Neural cell (in vitro differentiated cells): ENCODE measurements around the gene CDON. TPM values are rescaled to one million over a fixed set of nuclear protein-coding genes. Genes with fewer than 3 reads are reported as not detected.

Experiments
- H2AFZ ChIP-seq: fragments of 200-600, 300-800 bp; sonication (generic), shearing (Covaris generic); 2 replicates; pipeline ENCODE4 v1.6.0; 2014; ENCODE audit warnings: low read depth, mild to moderate bottlenecking, antibody characterized with exemption, low read length, moderate library complexity
- H3F3A ChIP-seq: fragments of 200-600 bp; shearing (Covaris generic); 2 replicates; pipeline ENCODE4 v1.6.1; 2016; ENCODE audit warnings: mild to moderate bottlenecking, moderate library complexity, mixed read lengths, antibody characterized with exemption, low read length; ENCODE audit not compliant: insufficient read depth, poor library complexity, severe bottlenecking
- H3K27ac ChIP-seq: fragments of 200-600, 300-800 bp; sonication (generic), shearing (Covaris generic); 2 replicates; pipeline ENCODE4 v1.5.1; 2014; ENCODE audit warnings: mild to moderate bottlenecking, low read length, moderate library complexity
- H3K27me3 ChIP-seq: fragments of 300-800, 200-600 bp; sonication (generic), shearing (Covaris generic); 2 replicates; pipeline ENCODE4 v1.6.0; 2014; ENCODE audit warnings: mild to moderate bottlenecking, low read depth, low read length, moderate library complexity; ENCODE audit not compliant: insufficient read depth
- H3K36me3 ChIP-seq: fragments of 300-800, 200-600 bp; sonication (generic), shearing (Covaris generic); 2 replicates; pipeline ENCODE4 v1.5.1; 2014; ENCODE audit warnings: mild to moderate bottlenecking, antibody characterized with exemption, low read length, moderate library complexity; ENCODE audit not compliant: insufficient read depth
- H3K4me2 ChIP-seq: fragments of 300-800, 200-600 bp; sonication (generic), shearing (Covaris generic); 2 replicates; pipeline ENCODE4 v1.6.0; 2014; ENCODE audit warnings: mild to moderate bottlenecking, low read length
- H3K4me3 ChIP-seq: fragments of 300-800, 200-600 bp; sonication (generic), shearing (Covaris generic); 2 replicates; pipeline ENCODE4 v1.5.1; 2014; ENCODE audit warnings: mild to moderate bottlenecking, low read length, moderate library complexity
- H3K79me2 ChIP-seq: fragments of 200-600 bp; shearing (Covaris generic); replicated peaks from 2 replicates; pipeline ENCODE4 v1.6.0; 2014; ENCODE audit warnings: mild to moderate bottlenecking, low read length, moderate library complexity; ENCODE audit not compliant: insufficient read depth
- H3K9ac ChIP-seq: fragments of 300-800, 200-600 bp; sonication (generic), shearing (Covaris generic); 2 replicates; pipeline ENCODE4 v1.6.1; 2016; ENCODE audit warnings: mild to moderate bottlenecking, low read length, mixed read lengths
- H3K9me2 ChIP-seq: fragments of 200-600 bp; shearing (Covaris generic); 2 replicates; pipeline ENCODE4 v1.6.1; 2016; ENCODE audit warnings: mild to moderate bottlenecking, low read length, mixed read lengths; ENCODE audit not compliant: insufficient read depth
- H3K9me3 ChIP-seq: fragments of 200-600, 300-800 bp; sonication (generic), shearing (Covaris generic); 2 replicates; pipeline ENCODE4 v1.6.1; 2016; ENCODE audit warnings: mild to moderate bottlenecking, mixed run types, low read length, moderate library complexity, mixed read lengths
- H4K20me1 ChIP-seq: fragments of 200-600 bp; shearing (Covaris generic); 2 replicates; pipeline ENCODE4 v1.6.1; 2016; ENCODE audit warnings: mild to moderate bottlenecking, mixed run types; ENCODE audit not compliant: insufficient read depth
- EP300 ChIP-seq: fragments of 450-650 bp; conservative IDR thresholded peaks from 2 replicates; pipeline ENCODE4 v1.6.1; 2014; ENCODE audit warnings: antibody characterized with exemption, mild to moderate bottlenecking, moderate library complexity; ENCODE audit not compliant: poor library complexity, severe bottlenecking
- EZH2 ChIP-seq: fragments of 200-600, 300-800 bp; shearing (Covaris generic), sonication (generic); IDR thresholded peaks from 2 replicates; pipeline ENCODE4 v1.6.1; 2014; ENCODE audit warnings: antibody characterized with exemption, low read length, borderline replicate concordance, mild to moderate bottlenecking; ENCODE audit not compliant: insufficient read depth, poor library complexity, severe bottlenecking
- MXI1 ChIP-seq: fragments of 450-650 bp; conservative IDR thresholded peaks from 2 replicates; pipeline ENCODE4 v1.6.1; 2014; ENCODE audit warnings: antibody characterized with exemption, mild to moderate bottlenecking; ENCODE audit not compliant: poor library complexity, severe bottlenecking
- POLR2AphosphoS5 ChIP-seq: IDR thresholded peaks from 2 replicates; pipeline ENCODE4 v1.6.1; 2012
- RAD21 ChIP-seq: fragments of 450-650 bp; conservative IDR thresholded peaks from 2 replicates; pipeline ENCODE4 v1.6.1; 2014; ENCODE audit warnings: antibody characterized with exemption, mild to moderate bottlenecking, moderate library complexity
- SMC3 ChIP-seq: fragments of 450-650 bp; conservative IDR thresholded peaks from 2 replicates; pipeline ENCODE4 v1.6.1; 2014; ENCODE audit warnings: antibody characterized with exemption, mild to moderate bottlenecking, moderate library complexity; ENCODE audit not compliant: poor library complexity
- TAF1 ChIP-seq: IDR thresholded peaks from 2 replicates; pipeline ENCODE4 v1.6.1; 2012; ENCODE audit warnings: low read depth
- polyA plus RNA-seq: library from polyadenylated mRNA; depleted of rRNA; stranded (reverse); fragments of >200 nt; gene quantifications from 2 replicates; pipeline ENCODE4 v1.2.3, GENCODE V29; 2014
- TF ChIP-seq, protein P1 (sequence below): fragments of 450-650 bp; IDR thresholded peaks from 2 replicates; pipeline ENCODE4 v1.5.1; 2014; ENCODE audit warnings: antibody characterized with exemption, mild to moderate bottlenecking, moderate library complexity; ENCODE audit not compliant: poor library complexity, severe bottlenecking
- TF ChIP-seq, protein P2 (sequence below): IDR thresholded peaks from 2 replicates; pipeline ENCODE4 v1.6.1; 2012; ENCODE audit warnings: borderline replicate concordance

The CDON gene
- polyA plus RNA-seq, 1 donor from 2014 or later = 44.1 TPM

DNA sequence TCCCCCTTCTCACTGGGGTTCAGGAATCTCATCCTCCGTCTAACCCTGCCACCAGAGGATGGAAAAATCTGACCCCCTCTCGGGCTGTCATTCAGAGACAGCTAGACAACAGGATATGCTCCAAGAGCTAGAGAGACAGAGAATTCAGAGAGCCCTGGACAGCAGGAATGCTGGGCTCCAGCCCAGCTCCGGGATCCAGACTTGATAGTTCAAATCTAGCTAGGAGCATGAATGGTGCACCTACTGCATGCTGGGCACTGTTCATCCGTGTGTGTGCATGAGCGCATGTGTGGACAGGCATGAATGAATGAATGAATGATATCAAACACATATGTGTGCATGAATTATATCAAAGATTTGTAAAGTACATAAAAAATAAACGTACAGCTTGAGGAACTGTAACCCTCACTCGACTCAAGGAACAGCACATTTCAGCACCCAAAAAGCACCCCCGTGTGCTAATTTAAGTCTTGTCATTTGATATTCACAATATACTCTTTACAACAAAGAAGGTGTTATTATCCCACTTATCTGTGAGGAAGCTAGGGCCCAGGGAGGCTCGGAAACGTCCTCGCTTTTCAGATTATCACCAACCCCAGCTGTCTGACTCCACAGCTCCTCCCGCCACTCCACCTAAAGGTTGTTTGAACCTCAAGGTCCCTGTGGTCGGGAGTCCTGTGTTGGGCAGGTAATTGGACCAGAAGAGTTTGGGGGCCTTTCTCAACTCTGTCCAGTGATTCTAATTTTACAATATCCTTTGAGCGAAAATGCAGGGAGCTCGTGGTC, 117.5 kb downstream of the CDON start:
- Histone ChIP-seq H3F3A (no peaks in the 10 kb centered on the region), H2AFZ (no peak overlapping the region), H3K4me2 (no peak overlapping the region), H3K9me2 (no peaks in the 10 kb centered on the region), H4K20me1 (no peaks in the 10 kb centered on the region), H3K4me3 (no peak overlapping the region), H3K27ac (no peak overlapping the region), H3K79me2 (no peaks in the 10 kb centered on the region), H3K36me3 (no peaks in the 10 kb centered on the region), H3K9ac (no peak overlapping the region), H3K9me3 (no peaks in the 10 kb centered on the region), H3K27me3 (no peaks in the 10 kb centered on the region)
- TF ChIP-seq RAD21 (no peak), SMC3 (no peak), EZH2 (no peak), POLR2AphosphoS5 (no peak), TAF1 (no peak), EP300 (no peak)
- TF ChIP-seq, protein P1, sequence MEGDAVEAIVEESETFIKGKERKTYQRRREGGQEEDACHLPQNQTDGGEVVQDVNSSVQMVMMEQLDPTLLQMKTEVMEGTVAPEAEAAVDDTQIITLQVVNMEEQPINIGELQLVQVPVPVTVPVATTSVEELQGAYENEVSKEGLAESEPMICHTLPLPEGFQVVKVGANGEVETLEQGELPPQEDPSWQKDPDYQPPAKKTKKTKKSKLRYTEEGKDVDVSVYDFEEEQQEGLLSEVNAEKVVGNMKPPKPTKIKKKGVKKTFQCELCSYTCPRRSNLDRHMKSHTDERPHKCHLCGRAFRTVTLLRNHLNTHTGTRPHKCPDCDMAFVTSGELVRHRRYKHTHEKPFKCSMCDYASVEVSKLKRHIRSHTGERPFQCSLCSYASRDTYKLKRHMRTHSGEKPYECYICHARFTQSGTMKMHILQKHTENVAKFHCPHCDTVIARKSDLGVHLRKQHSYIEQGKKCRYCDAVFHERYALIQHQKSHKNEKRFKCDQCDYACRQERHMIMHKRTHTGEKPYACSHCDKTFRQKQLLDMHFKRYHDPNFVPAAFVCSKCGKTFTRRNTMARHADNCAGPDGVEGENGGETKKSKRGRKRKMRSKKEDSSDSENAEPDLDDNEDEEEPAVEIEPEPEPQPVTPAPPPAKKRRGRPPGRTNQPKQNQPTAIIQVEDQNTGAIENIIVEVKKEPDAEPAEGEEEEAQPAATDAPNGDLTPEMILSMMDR = no peak
- TF ChIP-seq, protein P2, sequence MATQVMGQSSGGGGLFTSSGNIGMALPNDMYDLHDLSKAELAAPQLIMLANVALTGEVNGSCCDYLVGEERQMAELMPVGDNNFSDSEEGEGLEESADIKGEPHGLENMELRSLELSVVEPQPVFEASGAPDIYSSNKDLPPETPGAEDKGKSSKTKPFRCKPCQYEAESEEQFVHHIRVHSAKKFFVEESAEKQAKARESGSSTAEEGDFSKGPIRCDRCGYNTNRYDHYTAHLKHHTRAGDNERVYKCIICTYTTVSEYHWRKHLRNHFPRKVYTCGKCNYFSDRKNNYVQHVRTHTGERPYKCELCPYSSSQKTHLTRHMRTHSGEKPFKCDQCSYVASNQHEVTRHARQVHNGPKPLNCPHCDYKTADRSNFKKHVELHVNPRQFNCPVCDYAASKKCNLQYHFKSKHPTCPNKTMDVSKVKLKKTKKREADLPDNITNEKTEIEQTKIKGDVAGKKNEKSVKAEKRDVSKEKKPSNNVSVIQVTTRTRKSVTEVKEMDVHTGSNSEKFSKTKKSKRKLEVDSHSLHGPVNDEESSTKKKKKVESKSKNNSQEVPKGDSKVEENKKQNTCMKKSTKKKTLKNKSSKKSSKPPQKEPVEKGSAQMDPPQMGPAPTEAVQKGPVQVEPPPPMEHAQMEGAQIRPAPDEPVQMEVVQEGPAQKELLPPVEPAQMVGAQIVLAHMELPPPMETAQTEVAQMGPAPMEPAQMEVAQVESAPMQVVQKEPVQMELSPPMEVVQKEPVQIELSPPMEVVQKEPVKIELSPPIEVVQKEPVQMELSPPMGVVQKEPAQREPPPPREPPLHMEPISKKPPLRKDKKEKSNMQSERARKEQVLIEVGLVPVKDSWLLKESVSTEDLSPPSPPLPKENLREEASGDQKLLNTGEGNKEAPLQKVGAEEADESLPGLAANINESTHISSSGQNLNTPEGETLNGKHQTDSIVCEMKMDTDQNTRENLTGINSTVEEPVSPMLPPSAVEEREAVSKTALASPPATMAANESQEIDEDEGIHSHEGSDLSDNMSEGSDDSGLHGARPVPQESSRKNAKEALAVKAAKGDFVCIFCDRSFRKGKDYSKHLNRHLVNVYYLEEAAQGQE = no peak

DNA sequence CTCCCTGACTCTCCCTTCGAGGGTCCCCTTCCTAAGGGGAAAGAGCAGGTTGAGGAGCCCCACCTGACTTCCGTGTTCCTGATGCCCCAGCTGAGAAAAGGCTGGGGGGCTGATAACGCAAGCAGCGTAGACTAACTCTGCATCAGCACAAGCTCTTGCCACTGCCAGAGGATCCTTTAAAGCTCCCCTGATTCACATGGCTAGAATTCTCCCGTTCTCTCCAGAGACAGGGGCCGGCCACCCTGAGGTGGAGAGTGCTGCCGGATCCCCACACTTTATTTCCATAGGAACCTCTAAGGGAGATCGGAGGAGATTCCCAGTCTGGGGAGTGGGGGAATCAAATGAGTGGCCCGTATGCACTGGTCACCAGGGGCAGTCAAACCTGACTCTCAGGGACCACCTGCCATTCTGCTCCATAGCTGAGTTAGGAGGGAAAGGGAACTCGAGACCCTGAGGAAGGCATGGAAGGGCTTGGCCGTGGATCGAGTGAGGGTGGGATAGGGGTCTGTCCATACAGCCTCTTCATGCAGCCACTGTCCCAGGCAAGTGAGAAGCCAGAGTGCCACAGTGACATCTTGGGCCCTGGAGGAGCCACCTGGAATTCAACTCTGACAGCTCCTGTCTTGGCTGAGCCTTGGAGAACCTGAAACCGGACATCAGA, 118.2 kb downstream of the CDON start:
- H3K27me3 ChIP-seq = no peaks in the 10 kb centered on the region
- H3K27ac ChIP-seq = no peak overlapping the region
- no peaks in the 10 kb centered on the region for H3K36me3 ChIP-seq
- H3K9ac ChIP-seq = no peak overlapping the region
- H3F3A ChIP-seq = no peaks in the 10 kb centered on the region
- no peak overlapping the region for H3K4me2 ChIP-seq
- H3K79me2 ChIP-seq = no peaks in the 10 kb centered on the region
- H2AFZ ChIP-seq = no peak overlapping the region
- H3K9me2 ChIP-seq = no peaks in the 10 kb centered on the region
- no peak overlapping the region for H3K4me3 ChIP-seq
- TF ChIP-seq POLR2AphosphoS5 (no peak), EP300 (no peak), MXI1 (no peak), TAF1 (no peak), EZH2 (no peak), SMC3 (no peak), RAD21 (no peak)
- TF ChIP-seq, protein P1 = no peak
- TF ChIP-seq, protein P2 = no peak
- no peaks in the 10 kb centered on the region for H3K9me3 ChIP-seq
- H4K20me1 ChIP-seq = no peaks in the 10 kb centered on the region
